ENCODE data around the gene EHMT1.

EHMT1 gene

DNA sequence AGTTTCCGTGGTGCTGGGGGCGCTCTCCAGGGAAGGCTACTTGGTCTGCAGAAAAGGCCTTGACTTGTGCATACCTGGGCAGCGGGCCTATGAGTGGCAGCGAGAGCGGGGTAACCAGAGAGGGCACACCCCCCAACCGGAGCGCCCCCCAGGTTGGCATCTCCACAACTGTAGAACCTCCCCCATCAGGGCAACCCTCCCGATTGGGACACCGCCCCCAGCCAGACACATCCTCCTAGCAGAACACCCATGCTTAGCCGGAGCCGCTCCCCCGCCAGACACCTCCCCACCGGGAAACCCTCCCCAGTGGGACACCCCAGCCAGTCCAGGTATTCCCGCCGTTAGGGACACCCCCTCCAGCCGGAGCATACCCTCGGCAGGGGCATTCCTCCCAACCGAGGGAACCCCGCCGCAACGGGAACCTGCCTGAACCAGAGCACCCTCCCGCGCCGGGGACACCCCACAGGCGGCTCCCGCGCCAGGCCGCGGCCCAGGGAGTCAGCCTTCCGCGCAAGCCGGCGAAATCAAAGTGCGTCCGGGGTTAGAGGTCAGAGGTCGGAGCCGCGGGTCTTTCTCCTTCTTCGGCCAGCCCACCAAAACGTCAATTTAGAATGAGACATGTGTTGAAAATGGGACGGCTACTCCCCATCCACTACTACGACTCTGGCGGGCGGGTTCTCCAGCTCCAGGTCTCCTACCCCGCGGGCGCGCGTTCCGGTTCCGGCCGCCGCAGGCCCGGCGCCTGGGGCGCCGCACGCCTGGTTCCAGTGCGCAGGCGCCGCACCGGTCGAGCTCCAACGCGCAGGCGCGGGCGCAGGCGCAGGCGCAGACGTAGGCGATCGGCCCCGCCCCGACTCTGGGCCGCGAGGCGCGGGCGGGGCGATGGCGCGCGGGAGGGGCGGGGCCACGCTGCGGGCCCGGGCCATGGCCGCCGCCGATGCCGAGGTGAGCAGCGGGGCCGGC is at the start of gene EHMT1:
Gene EHMT1, plus strand, starts transcription at position 901 of the 963 bp plus-strand sequence. Its CDS starts 24 bp downstream, at position 925.
- DNase-seq (ENCODE audit: low read depth): peak; percentile 74

DNA sequence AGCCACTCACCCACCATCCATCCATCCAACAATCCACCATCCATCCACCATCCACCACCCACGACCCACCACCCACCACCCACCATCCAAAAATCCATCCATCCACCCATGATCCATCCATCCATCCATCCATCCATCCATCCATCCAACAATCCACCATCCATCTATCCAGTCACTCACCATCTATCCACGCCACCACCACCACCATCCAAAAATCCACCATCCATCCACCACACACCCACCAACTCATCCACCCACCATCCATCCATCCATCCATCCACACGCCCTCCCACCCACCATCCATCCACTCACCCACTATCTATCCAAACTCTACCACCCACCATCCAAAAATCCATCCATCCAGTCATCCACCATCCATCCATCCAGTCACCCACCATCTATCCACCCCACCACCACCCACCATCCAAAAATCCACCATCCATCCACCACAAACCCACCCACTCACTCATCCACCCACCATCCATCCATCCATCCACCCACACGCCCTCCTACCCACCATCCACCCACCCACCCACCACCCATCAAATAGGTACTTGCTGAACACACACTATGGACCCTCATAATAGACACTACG is 49.1 kb upstream of the EHMT1 start:
- DNase-seq (ENCODE audit: low read depth): no peak

DNA sequence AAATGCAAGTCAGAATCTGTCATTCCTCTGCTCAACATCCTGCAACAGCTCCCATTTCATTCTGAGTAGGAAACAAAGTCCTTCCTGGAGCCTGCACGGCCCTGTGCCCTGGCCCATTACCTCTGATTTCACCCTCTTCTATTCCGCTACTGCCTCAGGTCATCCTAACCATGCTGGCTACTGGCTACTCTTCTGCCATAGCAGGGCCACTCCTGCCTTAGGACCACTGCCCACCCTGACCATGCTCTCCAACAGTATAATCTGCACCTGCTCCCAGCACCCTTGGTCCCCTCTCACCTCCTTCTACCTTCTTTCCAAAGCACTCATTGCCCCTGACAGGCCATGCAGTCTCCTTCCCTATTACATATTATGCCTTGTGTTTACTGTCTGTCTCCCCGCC is 48.2 kb upstream of the EHMT1 start:
- DNase-seq (ENCODE audit: low read depth): no peak

DNA sequence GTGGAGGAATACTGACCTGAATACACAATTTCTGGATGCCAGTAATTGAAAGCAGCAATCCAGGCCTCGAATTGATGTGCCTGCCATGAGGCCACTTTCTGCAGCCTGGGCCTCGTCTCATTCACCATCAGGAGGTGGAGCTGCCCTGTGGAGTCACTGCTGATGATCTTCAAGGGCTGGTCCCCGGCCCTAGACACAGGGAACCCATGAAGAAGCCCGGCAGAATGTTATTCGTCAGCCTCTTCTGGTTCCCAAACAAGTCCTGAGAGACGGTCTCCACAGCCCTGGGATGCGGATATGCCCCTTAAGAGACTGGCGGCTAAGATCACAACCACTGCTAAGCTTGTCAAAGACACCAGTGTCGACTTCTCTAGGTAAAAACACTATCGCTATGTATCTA is 44.6 kb upstream of the EHMT1 start:
- no peak for DNase-seq (ENCODE audit: low read depth)

DNA sequence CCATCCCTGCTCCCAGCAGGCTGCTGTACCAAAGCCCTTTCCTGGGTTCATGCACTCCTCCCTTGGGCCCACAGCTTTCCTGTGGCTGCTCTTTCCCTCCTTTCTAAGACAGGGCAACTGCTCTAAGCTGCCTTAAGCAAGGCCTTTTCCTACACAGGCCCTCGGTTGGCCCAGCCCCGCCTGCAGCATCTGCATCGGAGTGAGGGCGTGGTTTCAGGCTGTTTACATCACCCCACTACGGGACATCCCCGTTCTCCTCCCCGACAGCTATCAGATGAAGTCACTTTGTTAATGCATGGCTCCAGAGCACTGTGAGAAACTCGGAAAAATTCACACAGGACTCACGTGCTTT is 43.5 kb upstream of the EHMT1 start:
- no peak for DNase-seq (ENCODE audit: low read depth)

DNA sequence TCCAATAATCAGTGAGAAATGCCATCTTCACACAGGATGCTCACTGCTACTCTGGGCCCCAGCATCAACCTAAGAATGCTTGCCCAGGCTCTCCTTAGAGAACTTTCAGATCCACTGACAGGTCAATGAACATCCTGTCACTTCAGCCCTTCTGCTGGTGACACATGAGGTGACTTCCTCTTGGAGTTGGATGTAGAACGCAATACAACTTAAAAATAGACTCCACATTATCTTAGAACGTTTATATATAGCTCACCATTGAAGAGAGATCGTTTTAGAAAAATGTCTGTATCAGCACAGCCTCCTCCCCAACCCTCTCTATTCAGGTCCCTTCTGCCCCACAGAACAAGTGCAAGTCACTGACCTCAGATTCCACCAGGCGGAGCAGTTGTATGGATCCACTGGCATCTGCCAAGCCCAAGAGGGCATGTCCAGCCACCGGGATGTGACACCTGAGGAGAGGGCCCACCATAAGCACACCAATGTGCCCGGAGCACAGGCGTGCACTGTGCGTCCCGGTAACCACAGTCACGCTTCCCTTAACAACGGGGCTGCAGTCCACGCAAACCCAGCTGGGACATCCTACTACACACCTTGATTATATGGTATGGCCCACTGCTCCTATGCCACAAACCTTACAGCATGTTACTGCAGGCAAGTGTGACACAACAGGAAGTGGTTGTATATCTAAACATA is 42.9 kb upstream of the EHMT1 start:
- DNase-seq (ENCODE audit: low read depth): no peak

DNA sequence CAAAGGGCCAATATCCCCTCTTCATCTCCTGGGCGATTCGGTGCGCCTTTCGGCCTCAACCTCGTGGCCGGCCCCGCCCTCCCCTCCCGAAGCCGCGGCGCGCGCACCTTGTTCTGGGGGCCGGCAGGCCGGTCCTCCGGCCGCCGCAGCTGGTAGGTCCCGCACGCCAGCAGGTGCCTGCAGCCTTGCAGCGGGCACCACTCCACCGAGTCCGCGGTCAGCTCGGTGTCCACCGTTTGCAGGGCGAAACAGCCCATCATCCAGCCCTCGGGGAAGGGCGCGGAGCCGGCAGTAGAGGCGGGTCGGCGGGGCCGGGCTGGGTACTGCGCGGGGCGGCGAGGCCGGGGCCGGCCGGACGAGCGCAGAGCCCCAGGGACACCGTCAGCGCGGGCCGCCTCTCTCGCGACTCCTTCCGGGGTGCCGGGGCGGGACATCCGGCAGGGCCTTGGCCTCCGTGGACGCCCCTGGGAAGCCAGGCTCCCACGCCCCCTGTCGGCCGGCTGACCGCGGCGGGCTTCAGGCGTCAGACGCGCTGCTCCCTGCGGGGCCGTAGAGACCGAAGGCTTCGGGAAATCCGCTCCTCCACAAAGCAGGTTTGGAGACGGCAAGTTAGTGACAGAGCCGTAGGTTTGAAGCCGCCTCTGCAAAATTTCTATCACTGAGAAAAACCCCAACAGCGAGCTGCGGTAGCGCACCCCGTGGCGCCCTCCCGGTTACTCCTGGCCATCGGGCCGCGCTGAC is 40.1 kb upstream of the EHMT1 start, which contains the start of gene DPH7:
Gene DPH7, minus strand, starts transcription at position 408 of the 741 bp plus-strand sequence. Its CDS starts 148 bp downstream, at position 260.
- DNase-seq (ENCODE audit: low read depth): peak; percentile 87

DNA sequence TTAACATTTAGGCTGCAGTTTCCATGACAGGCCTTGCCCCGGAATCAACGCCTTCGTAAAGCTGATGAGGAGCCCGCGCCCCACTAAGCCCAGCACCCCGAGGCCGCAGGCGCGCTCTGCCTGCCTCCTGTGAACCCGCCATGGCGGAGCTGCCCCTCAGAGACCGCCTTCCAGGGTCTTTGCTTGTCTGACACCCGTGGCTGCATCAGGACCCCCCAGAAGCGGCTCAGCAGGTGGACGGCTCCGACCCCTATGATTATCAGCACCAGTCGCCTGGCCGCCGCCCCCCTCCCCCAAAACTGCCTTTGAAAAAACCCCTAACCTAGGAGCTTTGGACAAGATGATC is 39.6 kb upstream of the EHMT1 start:
- no peak for DNase-seq (ENCODE audit: low read depth)

DNA sequence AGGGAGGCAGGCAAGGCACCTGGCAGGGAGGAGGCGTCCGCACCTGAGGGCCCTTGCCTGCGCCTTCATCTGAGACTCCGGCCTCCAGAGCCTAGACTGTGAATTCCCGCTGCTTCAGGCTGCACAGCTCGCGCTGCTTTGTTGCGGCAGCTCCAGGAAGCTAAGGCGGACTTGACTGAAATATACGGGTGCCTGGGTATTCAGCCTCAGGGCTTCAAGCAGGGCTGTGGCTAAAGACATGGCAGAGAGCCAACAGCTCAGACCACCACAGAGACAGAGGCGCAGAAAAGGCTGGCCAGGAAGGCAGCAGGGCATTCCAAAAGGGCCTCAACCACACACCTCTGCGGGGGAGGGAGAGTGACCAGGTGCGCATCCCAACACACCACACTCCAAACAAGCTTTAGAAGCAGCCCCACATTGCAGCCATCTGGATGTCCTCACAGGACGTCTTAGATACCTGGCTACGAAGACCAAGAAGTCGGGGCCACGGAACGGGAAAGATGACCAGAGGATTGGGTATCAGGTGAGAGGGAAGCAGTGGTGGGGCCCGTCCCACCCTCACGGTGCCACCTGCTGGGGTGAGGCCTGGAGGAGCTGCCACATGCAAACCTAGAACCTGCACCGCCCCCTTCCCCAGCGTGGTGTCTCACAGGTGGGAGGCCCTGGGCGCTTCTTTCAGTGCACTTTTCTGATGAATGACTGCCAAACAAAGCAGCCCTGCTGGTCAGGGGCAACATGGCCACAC is 38.4 kb upstream of the EHMT1 start:
- no peak for DNase-seq (ENCODE audit: low read depth)

DNA sequence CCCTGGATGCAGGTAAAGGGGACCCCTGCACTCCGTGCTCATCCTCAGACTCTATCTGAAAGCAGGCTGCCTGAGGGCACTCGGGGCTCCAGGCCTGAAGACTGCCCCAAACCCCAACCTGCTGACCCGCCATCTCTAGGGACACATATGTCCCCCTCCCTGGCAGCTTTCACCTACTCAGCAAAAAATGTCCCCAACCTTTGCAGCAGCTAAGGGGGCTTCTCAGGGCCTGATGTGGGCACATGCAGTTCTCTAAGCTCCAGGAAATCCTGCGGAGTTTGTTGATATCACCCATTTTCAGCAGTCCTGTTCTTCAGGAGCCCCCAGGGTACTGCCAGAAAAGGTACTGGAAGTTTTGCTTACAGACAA is 37.9 kb upstream of the EHMT1 start:
- DNase-seq (ENCODE audit: low read depth): no peak

DNA sequence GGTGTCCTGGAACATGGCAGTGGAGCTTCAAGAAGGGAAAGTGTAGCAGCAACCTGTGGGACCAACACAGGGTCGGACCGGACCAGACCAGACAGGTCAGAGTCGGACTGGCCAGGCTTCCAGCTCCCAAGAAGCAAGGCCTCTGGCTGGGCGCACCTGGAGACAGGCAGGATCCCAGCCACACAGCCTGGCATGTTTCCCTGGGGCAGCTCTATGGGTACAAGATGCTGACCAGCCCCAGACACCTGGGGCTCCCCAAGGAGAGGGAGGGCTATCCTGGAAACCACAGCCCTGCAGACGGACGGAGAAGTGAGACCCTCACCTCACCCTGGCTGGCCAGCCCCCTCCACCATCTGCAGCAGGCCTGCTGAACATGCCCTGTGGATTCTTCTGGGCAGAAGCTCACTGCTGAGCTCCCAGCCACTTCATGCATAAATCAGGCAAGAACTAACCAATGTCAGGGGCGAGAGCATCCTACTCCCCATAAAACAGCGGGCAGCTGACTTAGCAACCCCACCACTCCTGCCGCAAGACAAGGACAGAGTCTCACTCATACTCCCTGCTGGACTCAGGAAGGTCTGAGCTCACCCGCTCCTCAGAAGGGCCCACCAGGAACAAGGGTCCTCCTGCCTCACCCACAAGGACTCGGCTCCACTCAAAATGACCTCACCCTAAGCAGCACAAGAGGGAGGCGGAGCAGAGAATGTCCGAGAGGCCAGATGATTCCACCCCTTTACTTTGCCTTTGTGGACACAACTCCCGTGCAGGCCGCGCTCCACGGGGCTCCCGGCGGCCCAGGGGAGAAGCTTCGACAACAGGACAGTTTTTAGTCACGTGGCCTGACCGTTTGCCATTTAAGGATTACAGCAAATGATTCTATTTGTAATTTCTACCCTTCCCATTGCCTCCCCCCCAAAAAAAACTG is 37.2 kb upstream of the EHMT1 start:
- no peak for DNase-seq (ENCODE audit: low read depth)

DNA sequence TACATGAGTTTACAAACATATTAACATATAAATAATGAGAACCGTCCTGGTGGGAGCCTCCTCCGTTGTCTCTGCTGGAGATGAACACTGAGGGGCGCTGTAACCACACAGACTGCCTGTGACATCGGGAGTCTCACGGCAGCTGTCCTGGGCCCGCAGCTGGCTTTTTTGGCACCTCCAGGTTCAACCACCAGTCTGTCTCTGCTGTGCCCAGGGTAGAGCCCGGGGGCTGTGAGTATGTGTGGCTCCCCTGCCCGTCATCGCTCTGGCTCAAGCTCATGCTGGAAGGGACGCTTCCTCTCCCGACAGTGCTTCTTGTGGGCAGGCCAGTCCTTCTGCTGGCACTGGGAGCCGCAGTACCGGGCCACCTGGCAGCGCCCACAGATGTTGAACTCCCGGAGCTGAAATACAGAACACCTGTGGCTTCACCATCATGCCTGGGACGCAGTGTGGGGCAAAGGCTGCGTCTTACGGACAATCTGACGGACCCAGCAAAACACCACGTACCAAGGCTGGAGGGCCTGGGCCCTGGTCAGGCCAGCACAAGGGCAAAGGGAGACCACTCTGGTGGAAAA is 36.4 kb upstream of the EHMT1 start:
- no peak for DNase-seq (ENCODE audit: low read depth)

DNA sequence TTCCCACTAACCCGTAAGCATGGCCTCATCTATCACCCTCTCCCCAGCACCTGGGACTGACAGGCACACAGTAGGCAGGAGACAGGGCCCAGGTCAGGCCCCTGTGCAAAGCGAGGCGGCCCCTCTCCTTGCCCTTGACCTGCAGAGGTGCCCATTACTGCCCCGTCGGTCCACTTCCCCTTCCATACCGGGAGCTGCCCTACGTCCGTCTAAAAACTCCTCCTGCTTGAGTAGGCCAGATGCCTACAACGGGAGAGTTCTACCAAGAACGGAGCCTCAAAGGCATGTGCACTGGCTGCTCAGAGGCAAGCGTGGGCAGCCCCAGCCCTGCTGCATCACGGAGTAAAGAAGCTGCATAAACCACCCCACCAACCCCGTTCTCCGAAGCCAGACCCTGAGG is 35.5 kb upstream of the EHMT1 start:
- DNase-seq (ENCODE audit: low read depth): no peak

DNA sequence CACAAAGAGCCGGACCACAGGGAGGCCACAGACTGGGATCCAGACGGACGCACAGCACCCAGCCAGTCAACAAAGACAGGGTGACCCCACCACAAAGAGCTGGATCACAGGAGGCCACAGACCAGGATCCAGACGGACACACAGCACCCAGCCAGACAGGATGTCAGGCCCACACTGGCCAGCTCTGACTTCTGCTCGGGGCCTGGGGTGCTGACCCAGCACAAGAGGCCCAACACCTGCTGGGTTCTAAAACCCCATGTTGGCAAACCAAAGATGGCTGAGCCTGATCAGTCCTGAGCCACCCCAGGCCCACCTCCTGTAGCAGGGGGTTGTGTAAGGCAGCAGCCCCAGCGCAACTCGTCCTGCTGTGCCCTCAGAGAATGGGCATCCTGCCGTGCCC is 34.8 kb upstream of the EHMT1 start:
- no peak for DNase-seq (ENCODE audit: low read depth)

DNA sequence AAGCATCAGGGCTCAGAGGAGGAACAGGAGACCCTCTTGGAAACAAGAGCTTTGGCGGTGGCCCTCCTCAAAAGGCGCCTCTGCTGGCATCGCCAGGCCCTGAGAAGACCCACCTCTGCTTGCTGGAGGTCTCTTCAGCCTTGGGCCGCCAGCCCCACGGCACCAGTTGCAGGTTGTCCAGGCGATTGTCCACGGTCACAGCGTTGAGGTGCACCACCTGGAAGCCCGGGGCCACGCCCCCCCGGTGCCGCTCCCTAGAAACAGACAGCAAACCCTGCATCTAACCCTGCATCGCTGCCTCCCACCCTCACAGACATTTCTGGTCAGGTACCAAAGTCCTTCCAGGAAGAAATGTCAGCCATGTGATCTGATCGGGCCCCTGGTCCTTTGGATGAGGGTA is 32.0 kb upstream of the EHMT1 start:
- no peak for DNase-seq (ENCODE audit: low read depth)

DNA sequence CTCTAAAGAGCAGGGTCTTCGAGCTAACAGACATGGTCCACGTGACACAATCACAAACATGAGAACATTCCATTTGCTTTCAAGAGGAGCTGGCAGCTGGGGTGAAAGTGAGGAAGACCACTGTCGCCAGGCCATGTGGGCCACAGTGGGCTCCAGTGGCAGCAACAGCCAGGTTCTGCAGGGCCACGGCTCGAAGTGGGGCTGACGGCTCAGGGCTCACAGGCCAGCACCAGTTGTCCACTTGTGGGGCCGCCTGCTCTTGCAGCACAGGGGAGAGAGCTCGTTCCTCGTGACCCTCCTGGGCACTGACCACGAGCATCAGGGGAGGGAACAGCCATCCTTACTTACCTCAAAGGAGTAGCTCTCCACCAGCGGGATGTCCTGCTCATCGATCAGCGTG is 30.5 kb upstream of the EHMT1 start:
- DNase-seq (ENCODE audit: low read depth): no peak

DNA sequence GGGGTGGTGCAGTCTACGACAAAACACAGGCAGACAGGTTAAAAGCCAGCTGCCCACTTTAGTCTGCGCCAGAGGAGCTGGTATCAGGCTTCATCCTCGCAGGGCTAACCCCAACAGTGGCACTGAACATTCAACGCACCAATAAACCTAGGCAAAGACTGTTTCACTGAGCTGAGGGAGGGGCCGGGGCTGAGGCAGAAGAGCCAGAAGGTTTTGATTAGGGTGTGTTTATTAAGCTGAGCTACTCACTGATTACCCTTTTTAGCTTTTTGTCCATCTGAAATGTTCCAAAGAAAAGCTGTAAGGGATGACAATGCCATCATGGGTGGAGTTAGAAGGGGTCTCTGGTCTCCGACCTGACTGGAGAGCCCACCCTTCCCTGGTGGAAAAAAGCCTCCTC is 29.9 kb upstream of the EHMT1 start:
- peak; percentile 46 for DNase-seq (ENCODE audit: low read depth)

DNA sequence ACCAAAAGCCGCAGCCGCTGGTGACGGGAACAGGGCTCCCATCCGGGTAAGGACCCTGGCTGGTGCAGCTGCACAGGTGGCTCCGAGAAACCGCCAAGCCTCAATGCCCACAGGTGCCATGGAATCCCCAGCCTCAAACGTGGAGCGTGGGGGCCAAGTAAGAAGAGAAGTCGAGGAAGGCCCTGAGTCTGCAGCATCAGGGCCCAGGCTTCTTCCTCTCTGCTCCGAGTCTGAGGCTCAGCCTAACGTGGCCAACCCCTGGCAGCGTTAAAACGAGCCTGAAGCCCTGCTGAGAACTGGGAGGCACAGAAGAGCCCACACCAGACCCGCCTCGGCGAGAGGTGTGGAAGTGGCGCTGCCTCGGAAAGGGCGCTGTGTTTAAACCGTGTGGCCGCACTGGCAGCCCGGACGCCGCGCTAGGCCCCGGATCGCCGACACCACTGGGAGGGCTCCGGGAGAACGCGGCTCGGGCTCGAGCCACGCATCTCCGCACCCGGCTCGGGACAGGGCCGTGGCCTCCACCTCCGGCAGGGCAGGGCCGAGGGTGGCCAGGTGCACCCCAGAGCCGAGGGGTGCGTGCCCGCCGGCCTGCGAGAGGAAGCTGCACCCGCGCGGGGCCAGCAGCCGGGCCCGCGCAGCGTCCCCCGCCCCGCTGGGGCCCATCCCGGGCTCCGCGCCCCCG is 29.2 kb upstream of the EHMT1 start:
- no peak for DNase-seq (ENCODE audit: low read depth)

DNA sequence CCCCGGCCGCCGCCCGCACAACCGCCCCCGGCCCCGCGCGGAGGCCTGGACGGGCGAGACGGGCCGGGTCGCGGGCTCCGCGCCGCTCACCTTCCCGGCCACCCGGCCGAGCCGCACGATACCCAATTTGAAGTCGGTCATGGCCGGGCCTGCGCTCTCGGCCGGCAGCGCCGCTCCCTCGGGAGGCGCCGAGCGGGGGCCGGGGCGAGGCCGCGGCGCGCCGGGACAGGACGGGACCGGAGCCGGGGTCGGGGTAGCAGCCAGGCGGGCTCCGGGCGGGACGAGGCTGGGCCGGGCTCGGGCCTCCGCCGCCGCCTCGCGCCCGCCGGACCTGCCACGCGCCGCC is 28.7 kb upstream of the EHMT1 start:
- DNase-seq (ENCODE audit: low read depth): no peak
